HG02973 (cell line): ENCODE data around the gene AZU1.

Experiments
- ATAC-seq: cut with Tn5 transposase; IDR thresholded peaks from one replicate; pipeline ENCODE4 v1.9.1; 2021; ENCODE audit warnings: moderate library complexity; ENCODE audit not compliant: unreplicated experiment

Gene AZU1

GRCh38 chr19:827710-828321 is at the start of gene AZU1:
Gene AZU1 (plus strand): TSS chr19:827837. CDS start chr19:827847, 10 bp downstream.
- no peak for ATAC-seq

- no peak for ATAC-seq
Measured at GRCh38 chr19:778910-779653, 48.6 kb upstream of the AZU1 start.

GRCh38 chr19:780935-781334 is 46.7 kb upstream of the AZU1 start:
- no peak for ATAC-seq

GRCh38 chr19:781800-782184 is 45.8 kb upstream of the AZU1 start:
- ATAC-seq = no peak

GRCh38 chr19:782185-782877 is 45.3 kb upstream of the AZU1 start:
- ATAC-seq = no peak

- no peak for ATAC-seq
Measured at GRCh38 chr19:782878-783668, 44.6 kb upstream of the AZU1 start.

GRCh38 chr19:784541-784940 is 43.1 kb upstream of the AZU1 start:
- ATAC-seq = no peak

- ATAC-seq = no peak
Measured at GRCh38 chr19:787536-787935, 40.1 kb upstream of the AZU1 start.

- ATAC-seq = no peak
Measured at GRCh38 chr19:788686-788982, 39.0 kb upstream of the AZU1 start.

- no peak for ATAC-seq
Measured at GRCh38 chr19:788983-789700, 38.5 kb upstream of the AZU1 start.

GRCh38 chr19:789701-790060 is 38.0 kb upstream of the AZU1 start:
- ATAC-seq = no peak

- no peak for ATAC-seq
Measured at GRCh38 chr19:791007-791566, 36.5 kb upstream of the AZU1 start.

- ATAC-seq = no peak
Measured at GRCh38 chr19:791567-792305, 35.9 kb upstream of the AZU1 start.

- no peak for ATAC-seq
Measured at GRCh38 chr19:792306-792885, 35.2 kb upstream of the AZU1 start.

GRCh38 chr19:793806-794205 is 33.8 kb upstream of the AZU1 start:
- no peak for ATAC-seq

- ATAC-seq = no peak
Measured at GRCh38 chr19:795073-795611, 32.5 kb upstream of the AZU1 start.

GRCh38 chr19:795691-796581 is 31.7 kb upstream of the AZU1 start:
- ATAC-seq = no peak
